GM21423 (cell line): ENCODE results near the gene SH3BP4.
"Not testable (repeated sequence)": the region's sequence is repeated elsewhere in the genome, so short reads cannot be mapped to it uniquely, and the experiment has no call there.

Experiments
- ATAC-seq: cut with Tn5 transposase; IDR thresholded peaks from one replicate; pipeline ENCODE4 v1.9.1; 2021; ENCODE audit warnings: mild to moderate bottlenecking, moderate library complexity; ENCODE audit not compliant: unreplicated experiment

The SH3BP4 gene

DNA sequence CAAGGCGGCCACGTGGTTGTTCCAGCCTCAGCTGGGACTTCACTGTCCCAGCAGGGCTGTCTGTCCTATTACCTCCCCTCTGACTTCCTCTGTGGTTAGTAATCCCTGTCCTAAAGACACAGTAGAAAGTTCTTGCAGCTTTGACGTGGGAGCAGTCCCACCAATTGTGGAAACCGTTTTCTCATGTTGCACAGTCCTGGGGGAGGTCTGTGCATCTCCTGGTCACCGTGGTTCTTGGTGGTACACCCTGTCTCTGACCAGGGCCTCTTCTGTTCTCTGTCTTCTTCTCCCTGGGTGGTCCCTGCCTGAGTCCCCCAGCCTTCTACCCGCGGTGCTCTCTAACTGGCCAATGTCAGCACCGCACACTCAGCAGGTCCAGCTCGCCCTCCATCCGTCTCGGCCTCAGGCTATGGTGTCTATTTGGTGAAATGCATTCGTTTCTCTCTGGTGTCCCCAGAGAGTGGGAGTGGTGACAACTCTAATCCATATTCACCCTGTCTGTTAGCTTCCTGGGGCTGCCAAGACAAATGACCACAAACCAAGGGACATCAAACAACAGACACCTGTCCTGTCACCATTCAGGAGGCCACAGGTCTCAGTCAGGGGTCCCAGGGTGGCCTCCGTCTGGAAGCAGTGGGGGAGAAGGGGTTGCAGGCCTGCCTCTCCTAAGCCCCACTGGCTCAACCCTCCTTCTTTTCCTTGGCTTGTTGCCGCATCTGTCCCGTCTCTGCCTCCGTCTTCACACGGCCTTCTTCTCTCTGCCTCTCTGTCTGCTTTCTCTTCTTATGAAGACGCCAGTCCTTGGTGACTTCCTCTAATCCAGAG is 99.8 kb downstream of the SH3BP4 start:
- no peak for ATAC-seq

GRCh38 chr2:235052514-235053354 is 100.9 kb downstream of the SH3BP4 start:
- ATAC-seq = no peak

DNA sequence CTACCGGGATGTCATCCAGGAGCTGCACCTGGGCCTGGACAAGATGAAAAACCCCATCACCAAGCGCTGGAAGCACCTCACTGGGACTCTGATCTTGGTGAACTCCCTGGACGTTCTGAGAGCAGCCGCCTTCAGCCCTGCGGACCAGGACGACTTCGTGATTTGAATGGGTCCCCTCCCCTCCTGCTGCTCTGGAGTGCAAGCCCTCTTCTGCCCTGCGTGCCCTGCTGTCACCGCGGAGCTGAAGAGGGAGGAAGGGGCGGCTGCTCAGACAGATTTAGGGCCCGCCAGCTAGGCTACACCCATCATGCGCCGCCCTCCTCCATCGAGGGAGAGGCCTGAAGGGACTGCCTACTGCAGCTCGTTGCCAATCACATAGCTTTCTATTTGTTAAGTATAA is 101.8 kb downstream of the SH3BP4 start:
- ATAC-seq = no peak

GRCh38 chr2:235054475-235054874 is 102.7 kb downstream of the SH3BP4 start:
- ATAC-seq = no peak

GRCh38 chr2:235054919-235055318 is 103.1 kb downstream of the SH3BP4 start:
- no peak for ATAC-seq

DNA sequence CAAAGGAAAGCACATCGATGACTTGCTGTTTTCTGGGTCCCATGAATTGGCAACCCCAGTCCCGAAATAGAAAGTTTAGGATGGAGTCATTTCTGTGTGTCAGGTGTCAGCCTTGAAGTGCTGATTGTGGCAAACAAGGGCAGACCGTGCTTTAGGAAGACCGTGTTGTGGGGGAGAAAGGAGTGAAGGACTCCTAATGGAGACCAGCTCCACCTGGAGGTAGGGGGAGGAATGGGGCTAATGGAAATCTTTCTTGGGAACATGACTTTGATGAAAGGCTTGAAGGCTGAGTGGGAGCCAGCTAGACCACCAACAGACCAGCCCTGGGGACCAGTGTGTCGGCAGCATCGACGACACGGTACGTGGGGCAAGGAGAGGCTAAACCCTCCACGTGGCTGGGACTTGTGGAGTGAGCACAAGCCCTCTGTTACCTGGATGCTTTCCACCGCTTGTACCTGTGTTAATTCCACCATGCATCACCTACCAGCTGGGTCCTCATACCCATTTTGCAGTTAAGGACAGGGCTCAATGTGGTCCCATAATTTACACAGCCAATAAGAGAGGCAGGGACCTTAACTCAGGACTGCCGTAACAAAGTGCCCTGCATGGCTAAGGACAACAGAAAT is 104.2 kb downstream of the SH3BP4 start:
- ATAC-seq = no peak

- ATAC-seq = no peak
These were observed 105.0 kb downstream of the SH3BP4 start for GRCh38 chr2:235056768-235057167.

DNA sequence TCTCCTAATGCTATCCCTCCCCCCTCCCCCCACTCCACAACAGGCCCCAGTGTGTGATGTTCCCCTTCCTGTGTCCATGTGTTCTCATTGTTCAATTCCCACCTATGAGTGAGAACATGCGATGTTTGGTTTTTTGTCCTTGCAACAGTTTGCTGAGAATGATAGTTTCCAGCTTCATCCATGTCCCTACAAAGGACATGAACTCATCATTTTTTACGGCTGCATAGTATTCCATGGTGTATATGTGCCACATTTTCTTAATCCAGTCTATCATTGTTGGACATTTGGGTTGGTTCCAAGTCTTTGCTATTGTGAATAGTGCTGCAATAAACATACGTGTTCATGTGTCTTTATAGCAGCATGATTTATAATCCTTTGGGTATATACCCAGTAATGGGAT is 105.8 kb downstream of the SH3BP4 start:
- not testable (repeated sequence) for ATAC-seq

- ATAC-seq = no peak
These were observed 107.3 kb downstream of the SH3BP4 start for GRCh38 chr2:235059161-235059560.

- no peak for ATAC-seq
These were observed 109.8 kb downstream of the SH3BP4 start for GRCh38 chr2:235061656-235062055.

- ATAC-seq = no peak
These were observed 111.7 kb downstream of the SH3BP4 start for GRCh38 chr2:235063471-235063961.

GRCh38 chr2:235064976-235065375 is 113.2 kb downstream of the SH3BP4 start:
- ATAC-seq = no peak

GRCh38 chr2:235066490-235066889 is 114.7 kb downstream of the SH3BP4 start:
- ATAC-seq = no peak

DNA sequence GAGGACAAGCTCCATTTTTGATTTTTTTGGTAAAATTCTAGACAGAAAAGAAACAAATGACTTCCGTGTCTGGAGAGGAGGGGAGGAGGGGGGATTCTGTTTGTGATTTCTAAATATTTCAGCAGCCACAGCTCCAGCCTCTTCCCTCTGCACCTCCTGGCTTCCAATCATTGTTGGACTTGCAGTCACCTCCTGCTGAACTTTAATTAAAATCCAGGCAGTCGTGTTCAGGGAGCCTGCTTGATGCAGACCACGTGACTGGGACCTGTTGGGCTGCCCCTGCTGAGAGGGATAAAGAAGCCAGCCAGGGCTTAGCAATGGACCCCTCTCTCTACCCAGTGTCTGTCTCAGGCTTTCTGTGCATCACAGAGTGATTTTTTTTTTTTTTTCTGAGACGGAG is 115.1 kb downstream of the SH3BP4 start:
- ATAC-seq = no peak

DNA sequence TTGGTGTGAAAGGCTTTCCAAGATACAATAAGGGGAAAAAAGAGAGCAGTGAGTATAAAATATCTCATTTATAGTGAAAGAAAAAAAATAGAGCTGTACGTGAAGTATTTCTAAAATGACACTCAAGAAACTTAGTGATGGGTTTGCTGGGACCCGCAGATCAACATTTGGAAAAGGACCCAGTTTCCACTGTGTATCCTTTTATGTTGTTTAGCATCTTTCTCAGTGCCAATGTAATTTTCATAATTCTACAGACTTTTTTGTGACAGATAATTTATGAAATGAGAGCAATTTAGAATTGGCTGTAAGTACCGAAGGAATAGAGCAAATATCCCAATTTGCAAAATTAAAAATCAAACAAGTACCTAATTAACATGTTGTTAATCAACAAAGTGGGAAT is 116.9 kb downstream of the SH3BP4 start:
- no peak for ATAC-seq

DNA sequence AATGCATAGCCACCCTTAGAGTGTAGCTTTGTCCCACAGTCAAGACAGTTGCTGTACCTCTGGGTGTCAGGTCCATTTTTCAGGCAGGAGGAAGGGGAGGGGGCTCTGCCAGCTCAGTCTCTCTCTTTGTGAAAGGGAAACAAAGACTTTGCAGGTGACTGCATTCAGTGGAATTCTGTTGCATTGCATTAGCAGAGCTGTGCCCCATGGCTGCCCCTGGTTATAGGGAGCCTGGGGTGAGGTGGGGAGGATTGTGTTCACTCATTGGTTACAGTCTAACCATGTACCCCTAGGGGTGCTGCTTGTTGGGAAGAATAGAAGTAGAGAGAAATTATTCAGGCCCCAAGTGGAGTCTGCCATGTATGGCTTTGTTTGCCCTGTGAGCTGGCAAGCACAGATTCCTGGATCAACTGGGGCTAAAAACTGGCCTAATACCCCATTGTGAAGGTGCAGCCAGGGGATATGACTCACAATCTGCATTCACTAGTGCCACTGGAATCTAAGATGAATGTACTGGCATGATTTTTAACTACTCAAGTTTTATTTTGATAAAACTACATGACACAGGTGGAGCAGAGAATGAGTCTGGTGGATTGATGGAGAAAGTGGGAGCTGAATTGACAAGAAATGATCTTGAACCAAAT is 118.4 kb downstream of the SH3BP4 start:
- no peak for ATAC-seq

DNA sequence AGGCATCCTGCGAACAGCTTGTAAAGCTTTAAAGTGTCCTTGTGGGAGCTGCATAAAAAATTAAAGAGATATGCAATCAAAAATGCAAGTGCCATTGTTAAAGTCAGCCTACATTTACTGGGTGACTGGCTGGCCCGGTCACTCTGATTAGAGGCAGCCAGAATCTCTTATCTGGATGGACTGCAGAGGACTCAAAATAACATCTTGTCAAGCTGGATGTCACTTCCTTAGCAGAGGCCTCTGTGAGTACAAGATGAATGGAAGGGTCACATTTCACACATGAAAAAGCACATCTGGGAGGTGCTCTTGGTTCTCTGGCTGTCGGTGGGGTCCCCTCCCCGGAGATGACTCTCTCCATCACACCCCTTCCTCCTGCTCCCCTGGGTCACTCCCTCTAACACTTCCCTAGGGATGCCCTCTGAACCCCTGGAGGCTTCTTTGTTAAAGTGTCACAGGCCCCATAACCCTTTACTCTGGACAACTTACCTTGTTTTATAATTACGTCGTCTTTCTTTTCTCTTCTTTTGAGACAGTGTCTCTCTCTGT is 122.1 kb downstream of the SH3BP4 start:
- no peak for ATAC-seq

- no peak for ATAC-seq
These were observed 125.2 kb downstream of the SH3BP4 start for GRCh38 chr2:235077046-235077445.

- no peak for ATAC-seq
These were observed 126.4 kb downstream of the SH3BP4 start for GRCh38 chr2:235078182-235078581.

DNA sequence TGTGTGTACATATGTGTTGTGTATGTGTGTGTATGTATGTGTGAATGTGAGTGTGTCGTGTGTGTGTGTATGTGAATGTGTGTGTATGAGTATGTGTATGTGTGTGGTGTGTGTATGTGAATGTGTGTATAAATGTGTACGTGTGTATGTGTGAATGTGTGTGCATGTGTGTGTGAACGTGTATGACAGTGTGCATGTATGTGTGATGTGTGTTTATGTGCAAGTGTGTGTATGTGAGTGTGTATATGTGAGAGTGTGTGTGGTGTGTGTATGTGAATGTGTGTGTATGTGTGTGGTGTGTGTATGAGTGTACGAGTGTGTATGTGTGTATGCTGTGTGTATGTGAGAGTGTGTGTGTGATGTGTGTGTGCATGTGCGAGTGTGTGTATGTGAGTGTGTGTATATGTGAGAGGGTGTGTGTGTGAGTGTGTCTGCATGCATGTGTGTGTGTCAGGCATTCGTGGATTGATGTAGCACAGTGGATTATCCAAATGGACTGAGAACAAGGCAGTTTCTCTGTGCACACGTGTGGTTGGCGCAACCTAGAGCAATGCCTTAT is 127.2 kb downstream of the SH3BP4 start:
- no peak for ATAC-seq
